DMS79 treated with DMSO at 0.1 percent for 48 hours (cell line): ENCODE results near the gene OR5A1.

Experiments used
- DNase-seq: peaks from one replicate; lab custom pipeline; 2025; lab: John Stamatoyannopoulos, UW

OR5A1 gene

GRCh38 chr11:59479906-59480305 is 43.6 kb downstream of the OR5A1 start:
- DNase-seq, result no peak

- DNase-seq, result no peak
Measured at GRCh38 chr11:59480359-59480758, 44.1 kb downstream of the OR5A1 start.
